Type B pancreatic cell (in vitro differentiated cells): ENCODE data around the gene CYB5R4. TPM values are rescaled to one million over a fixed set of nuclear protein-coding genes. Genes with fewer than 3 reads are reported as not detected.
"Not testable (repeated sequence)": the region's sequence is repeated elsewhere in the genome, so short reads cannot be mapped to it uniquely, and the experiment has no call there.

Source experiments
- DNase-seq: peaks from one replicate; pipeline ENCODE4 v3.0.0; 2021; ENCODE audit warnings: mixed read lengths; ENCODE audit not compliant: unreplicated experiment; ENCODE audit errors: extremely low spot score
- H3K27ac Mint-ChIP-seq: 2 replicates; pipeline ENCODE4 v1.8.0; 2021; ENCODE audit warnings: mild to moderate bottlenecking, mixed read lengths
- H3K27me3 Mint-ChIP-seq: 2 replicates; pipeline ENCODE4 v1.8.0; 2021; ENCODE audit warnings: mixed read lengths
- H3K36me3 Mint-ChIP-seq: 2 replicates; pipeline ENCODE4 v1.8.0; 2021; ENCODE audit warnings: mixed read lengths
- H3K4me1 Mint-ChIP-seq: one replicate; pipeline ENCODE4 v1.8.0; 2021; ENCODE audit warnings: mixed read lengths; ENCODE audit not compliant: unreplicated experiment
- H3K4me3 Mint-ChIP-seq: 2 replicates; pipeline ENCODE4 v1.8.0; 2021; ENCODE audit warnings: mild to moderate bottlenecking, mixed read lengths
- H3K9me3 Mint-ChIP-seq: 2 replicates; pipeline ENCODE4 v1.8.0; 2021; ENCODE audit warnings: mixed read lengths
- total RNA-seq: library from RNA; stranded (reverse); gene quantifications from 2 replicates; pipeline ENCODE4 v1.2.1, GENCODE V29; 2021; ENCODE audit warnings: low replicate concordance
- TF ChIP-seq, protein P1 (sequence below): fragments of 200-600 bp; sonication (generic); conservative IDR thresholded peaks from 2 replicates; pipeline ENCODE4 v1.5.0; 2021; ENCODE audit warnings: antibody characterized with exemption, mild to moderate bottlenecking

Gene CYB5R4
- total RNA-seq, 1 donor from 2014 or later, result 9.0 TPM

DNA sequence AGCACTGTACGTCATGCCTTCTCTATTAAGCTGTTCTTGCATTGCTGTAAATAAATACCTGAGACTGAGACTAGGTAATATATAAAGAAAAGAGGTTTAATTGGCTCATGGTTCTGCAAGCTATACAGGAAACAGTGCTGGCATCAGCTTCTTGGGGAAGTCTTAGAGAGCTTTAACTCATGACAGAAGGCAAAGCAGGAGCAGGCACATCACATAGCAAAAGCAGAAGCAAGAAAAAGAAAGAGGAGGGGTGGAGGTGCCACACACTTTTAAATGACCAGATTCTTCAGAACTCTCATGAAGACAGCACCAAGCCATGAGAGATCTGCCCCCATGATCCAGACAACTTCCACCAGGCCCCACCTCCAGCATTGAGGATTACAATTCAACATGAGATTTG lies 30.1 kb downstream of the CYB5R4 start:
- TF ChIP-seq, protein P1, sequence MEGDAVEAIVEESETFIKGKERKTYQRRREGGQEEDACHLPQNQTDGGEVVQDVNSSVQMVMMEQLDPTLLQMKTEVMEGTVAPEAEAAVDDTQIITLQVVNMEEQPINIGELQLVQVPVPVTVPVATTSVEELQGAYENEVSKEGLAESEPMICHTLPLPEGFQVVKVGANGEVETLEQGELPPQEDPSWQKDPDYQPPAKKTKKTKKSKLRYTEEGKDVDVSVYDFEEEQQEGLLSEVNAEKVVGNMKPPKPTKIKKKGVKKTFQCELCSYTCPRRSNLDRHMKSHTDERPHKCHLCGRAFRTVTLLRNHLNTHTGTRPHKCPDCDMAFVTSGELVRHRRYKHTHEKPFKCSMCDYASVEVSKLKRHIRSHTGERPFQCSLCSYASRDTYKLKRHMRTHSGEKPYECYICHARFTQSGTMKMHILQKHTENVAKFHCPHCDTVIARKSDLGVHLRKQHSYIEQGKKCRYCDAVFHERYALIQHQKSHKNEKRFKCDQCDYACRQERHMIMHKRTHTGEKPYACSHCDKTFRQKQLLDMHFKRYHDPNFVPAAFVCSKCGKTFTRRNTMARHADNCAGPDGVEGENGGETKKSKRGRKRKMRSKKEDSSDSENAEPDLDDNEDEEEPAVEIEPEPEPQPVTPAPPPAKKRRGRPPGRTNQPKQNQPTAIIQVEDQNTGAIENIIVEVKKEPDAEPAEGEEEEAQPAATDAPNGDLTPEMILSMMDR, result no peak
- no peak overlapping the region for H3K27ac Mint-ChIP-seq
- H3K36me3 Mint-ChIP-seq, result no peaks in the 10 kb centered on the region
- H3K27me3 Mint-ChIP-seq, result no peaks in the 10 kb centered on the region
- no peaks in the 10 kb centered on the region for H3K9me3 Mint-ChIP-seq
- DNase-seq, result no peak
- H3K4me1 Mint-ChIP-seq, result peaks cover 1% of the 10 kb centered on the region
- H3K4me3 Mint-ChIP-seq, result no peak overlapping the region

DNA sequence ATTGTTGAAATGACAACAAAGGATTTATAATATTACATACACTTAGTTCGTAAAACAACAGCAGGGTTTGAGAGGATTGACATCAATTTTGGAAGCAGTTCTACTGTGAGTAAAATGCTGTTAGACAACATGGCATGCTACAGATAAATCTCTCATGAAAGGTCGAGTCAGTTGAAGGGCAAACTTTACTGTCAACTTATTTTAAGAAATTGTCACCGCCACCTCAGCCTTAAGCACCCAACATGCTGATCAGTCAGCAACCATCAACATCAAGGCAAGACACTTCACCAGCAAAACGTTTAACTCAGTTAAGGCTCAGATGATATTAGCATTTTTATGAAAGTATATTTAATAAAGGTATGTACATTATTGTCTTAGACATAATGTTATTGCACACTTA lies 31.0 kb downstream of the CYB5R4 start:
- no peak overlapping the region for H3K4me3 Mint-ChIP-seq
- no peaks in the 10 kb centered on the region for H3K9me3 Mint-ChIP-seq
- H3K36me3 Mint-ChIP-seq, result no peaks in the 10 kb centered on the region
- TF ChIP-seq, protein P1, result no peak
- DNase-seq, result no peak
- H3K27me3 Mint-ChIP-seq, result no peaks in the 10 kb centered on the region
- no peak overlapping the region for H3K27ac Mint-ChIP-seq
- H3K4me1 Mint-ChIP-seq, result no peaks in the 10 kb centered on the region

DNA sequence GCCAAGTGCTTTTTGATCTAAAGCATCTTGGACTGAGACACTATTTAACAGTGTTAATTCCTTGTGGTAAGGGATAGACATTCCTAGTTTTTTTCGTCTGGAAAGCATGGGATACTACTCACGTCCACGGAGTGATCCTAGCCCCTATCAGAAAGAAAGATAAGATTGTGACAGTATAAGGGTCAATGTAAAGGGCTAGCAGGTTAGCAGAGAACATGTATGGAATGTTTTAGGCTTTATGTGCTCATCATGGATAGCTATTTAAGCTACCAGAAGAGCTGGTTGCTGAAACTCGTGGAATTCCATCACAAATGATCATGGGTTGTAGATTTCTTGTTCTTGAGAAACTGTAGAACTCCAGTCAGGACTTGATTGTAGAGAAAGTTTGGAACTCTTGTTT lies 32.1 kb downstream of the CYB5R4 start:
- Mint-ChIP-seq H3K27me3 (no peaks in the 10 kb centered on the region), H3K4me3 (no peak overlapping the region), H3K27ac (no peak overlapping the region), H3K36me3 (no peaks in the 10 kb centered on the region), H3K9me3 (no peaks in the 10 kb centered on the region), H3K4me1 (no peaks in the 10 kb centered on the region)
- TF ChIP-seq, protein P1, result no peak
- no peak for DNase-seq

DNA sequence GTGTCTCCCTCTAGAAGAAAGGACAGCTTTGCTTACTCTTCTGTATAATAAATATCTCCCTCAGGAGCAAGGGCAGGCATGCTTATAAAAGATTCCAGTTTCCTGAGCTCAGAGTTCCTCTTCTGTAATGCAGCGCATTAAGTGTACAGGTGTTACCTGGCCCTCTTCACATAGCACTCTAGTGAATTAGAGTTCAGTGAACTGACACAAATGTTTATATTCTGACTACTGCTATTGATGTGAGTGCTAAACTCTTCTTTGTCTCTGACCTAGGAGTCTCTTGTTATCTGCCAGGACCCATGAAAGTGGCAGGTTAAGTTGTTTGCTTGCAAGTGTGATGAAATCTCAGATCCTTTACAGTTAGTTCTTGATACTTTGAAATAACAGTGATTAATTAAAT lies 33.5 kb downstream of the CYB5R4 start:
- Mint-ChIP-seq H3K4me3 (no peak overlapping the region), H3K9me3 (no peaks in the 10 kb centered on the region), H3K27ac (no peak overlapping the region), H3K27me3 (no peaks in the 10 kb centered on the region), H3K4me1 (no peaks in the 10 kb centered on the region), H3K36me3 (no peaks in the 10 kb centered on the region)
- TF ChIP-seq, protein P1, result no peak
- DNase-seq, result no peak

DNA sequence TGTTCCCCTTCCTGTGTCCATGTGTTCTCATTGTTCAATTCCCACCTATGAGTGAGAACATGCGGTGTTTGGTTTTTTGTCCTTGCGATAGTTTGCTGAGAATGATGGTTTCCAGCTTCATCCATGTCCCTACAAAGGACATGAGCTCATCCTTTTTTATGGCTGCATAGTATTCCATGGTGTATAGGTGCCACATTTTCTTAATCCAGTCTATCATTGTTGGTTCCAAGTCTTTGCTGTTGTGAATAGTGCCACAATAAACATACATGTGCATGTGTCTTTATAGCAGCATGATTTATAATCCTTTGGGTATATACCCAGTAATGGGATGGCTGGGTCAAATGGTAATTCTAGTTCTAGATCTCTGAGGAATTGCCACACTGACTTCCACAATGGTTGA lies 37.6 kb downstream of the CYB5R4 start:
- not testable (repeated sequence) for DNase-seq, H3K27me3 Mint-ChIP-seq, H3K4me3 Mint-ChIP-seq, H3K27ac Mint-ChIP-seq, H3K4me1 Mint-ChIP-seq, H3K9me3 Mint-ChIP-seq, H3K36me3 Mint-ChIP-seq

DNA sequence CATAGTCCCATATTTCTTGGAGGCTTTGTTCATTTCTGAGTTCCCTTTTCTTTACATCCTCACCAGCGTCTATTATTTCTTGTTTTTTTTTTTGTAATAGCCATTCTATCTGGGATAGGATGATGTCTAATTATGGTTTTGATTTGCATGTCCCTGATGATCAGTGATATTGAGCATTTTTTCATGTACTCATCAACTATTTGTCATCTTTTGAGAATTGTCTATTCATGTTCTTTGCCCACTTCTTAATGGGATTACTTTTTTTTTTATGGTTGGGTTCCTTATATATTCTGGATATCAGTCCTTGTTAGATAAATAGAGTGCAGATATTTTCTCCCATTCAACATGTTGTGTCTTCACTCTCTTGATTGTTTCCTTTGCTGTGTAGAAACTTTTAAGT lies 42.1 kb downstream of the CYB5R4 start:
- TF ChIP-seq, protein P1, result no peak
- H3K9me3 Mint-ChIP-seq, result no peaks in the 10 kb centered on the region
- H3K4me1 Mint-ChIP-seq, result no peaks in the 10 kb centered on the region
- no peaks in the 10 kb centered on the region for H3K27me3 Mint-ChIP-seq
- H3K36me3 Mint-ChIP-seq, result no peaks in the 10 kb centered on the region
- no peak for DNase-seq
- no peak overlapping the region for H3K27ac Mint-ChIP-seq
- H3K4me3 Mint-ChIP-seq, result no peak overlapping the region
